ENCODE measurements around the gene DPH6.
"Not testable (repeated sequence)": the region's sequence is repeated elsewhere in the genome, so short reads cannot be mapped to it uniquely, and the experiment has no call there.

The DPH6 gene

DNA sequence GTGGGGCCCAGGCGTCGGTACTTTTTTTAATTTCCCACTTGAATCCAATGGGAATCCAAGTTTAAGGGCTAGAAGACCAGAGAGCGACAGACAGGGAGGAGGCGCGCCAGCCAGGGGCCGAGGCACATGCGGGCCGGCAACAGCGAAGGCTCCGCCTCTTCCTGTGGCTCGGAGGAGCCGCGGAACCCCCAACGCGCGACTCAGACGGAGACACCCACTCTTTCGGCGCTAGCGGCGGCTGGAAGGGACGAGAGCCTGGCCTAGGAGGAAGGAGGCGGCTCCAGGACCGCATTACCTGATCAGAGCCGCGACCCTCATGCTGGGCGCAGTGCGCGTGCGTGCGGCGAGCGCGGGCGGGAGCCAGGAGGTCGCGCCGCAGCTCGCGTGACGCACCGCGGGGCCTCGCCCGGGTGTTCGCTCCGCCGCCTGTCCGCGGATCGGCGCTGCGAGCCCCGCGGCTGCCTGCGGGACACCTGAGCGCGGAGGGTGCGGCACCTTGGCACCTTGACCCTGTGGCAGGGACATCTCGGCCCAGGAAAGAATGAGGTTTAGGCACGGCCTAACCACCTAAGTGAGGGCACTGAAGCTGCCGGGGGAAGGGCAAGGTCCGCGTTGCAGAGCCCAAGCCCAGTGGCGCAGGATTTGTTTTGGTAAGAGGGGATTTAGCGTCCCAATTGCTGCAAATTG is at the start of gene DPH6:
Gene DPH6 (minus strand): TSS at position 342 of the 687 bp plus-strand sequence. CDS start 24 bp downstream, at position 318.
- peak; percentile 73 for DNase-seq (ENCODE audit: low read depth)

DNA sequence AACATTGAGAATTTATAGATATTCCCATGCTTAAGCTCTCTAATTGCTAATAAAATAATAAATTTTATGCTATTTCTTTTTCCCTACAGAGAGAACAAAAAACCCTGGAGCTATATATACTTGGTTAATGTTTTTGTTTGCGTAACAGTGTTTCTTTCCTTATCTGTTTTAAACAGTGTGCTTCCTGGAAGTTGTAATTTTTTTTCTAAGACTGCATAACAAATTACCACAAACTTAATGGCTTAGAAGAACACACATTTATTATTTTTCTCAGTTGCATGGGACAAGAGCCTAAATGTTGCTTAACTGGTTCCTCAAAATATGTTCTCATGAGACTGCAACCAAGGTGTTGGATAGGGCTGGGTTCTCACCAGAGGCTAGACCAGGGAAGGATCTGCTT is 49.7 kb upstream of the DPH6 start:
- no peak for DNase-seq (ENCODE audit: low read depth)

DNA sequence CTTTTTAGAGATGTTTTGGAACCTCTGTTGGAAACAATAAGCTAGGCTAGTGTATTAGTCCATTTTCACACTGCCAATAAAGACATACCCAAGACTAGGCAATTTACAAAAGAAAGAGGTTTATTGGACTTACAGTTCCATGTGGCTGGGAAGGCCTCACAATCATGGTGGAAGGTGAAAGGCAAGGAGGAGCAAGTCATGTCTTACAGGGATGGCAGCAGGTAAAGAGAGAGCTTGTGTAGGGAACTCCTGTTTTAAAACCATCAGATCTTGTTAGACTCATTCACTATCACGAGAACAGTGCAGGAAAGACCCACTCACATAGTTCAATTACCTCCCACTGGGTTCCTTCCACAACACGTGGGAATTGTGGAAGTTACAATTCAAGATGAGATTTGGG is 46.0 kb upstream of the DPH6 start:
- DNase-seq (ENCODE audit: low read depth) = not testable (repeated sequence)

- DNase-seq (ENCODE audit: low read depth) = no peak
Measured at GRCh38 chr15:35583863-35584528, 38.0 kb upstream of the DPH6 start.

- no peak for DNase-seq (ENCODE audit: low read depth)
Measured at GRCh38 chr15:35580606-35581005, 34.6 kb upstream of the DPH6 start.

DNA sequence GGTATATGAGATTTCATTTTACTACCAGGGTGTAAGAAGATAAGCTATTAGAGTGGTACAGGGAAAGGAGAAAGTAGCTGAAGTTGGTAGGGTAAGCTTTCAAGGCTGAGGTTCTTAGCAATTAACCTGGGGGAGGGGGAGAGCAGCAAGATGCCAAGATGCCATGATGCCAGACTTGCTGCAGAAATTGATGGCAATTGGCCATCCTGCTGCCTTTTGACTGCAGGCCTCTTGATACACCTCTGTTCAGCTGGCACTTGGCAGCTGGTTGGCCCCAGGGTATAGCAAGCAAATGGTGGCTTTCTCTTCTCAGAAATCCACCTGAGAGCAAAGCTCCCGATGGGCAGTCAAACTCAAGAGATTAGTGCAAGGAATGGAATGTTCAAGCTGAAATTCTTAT is 21.4 kb upstream of the DPH6 start:
- DNase-seq (ENCODE audit: low read depth) = no peak

GRCh38 chr15:35566991-35567390 is 21.0 kb upstream of the DPH6 start:
- DNase-seq (ENCODE audit: low read depth) = no peak

- no peak for DNase-seq (ENCODE audit: low read depth)
Measured at GRCh38 chr15:35565901-35566300, 19.9 kb upstream of the DPH6 start.

DNA sequence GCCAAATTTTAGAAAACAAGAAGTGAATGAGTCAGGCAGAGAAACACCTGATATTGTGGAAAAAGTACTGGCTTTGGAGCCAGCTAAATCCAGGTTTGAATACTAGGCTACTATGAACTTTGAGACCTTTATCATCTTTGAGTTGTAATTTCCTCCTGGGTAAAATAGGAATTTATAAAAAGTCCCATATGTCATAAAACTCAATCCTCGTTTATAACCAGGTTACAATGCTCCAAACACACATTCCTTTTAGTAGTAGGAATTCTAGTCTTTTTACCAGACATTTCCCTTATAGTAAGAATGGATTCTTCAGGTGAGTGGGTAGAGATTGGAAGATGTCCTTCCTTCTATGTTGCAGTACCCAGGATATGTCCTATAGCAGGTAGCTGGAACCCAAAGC is 16.7 kb upstream of the DPH6 start:
- no peak for DNase-seq (ENCODE audit: low read depth)

- DNase-seq (ENCODE audit: low read depth) = no peak
Measured at GRCh38 chr15:35561308-35561707, 15.3 kb upstream of the DPH6 start.

DNA sequence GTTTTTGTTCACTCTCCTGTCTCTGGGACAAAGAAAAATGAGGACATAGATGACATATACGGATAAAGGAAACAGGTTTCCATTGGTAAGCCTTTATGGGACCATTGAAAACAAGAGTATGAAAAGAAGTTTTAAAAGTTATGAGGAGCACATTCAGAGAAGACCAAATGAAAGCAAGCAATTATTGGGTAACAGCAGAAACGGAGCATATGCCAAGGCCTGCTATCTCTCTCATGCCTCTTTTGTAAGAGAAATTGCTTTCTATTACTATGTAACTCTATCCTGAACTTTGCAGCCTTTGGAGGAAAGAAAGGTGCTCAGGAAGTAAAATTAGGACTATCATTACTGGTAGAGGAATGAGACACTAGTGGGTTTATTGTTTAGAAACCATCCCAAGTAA is 14.9 kb upstream of the DPH6 start:
- DNase-seq (ENCODE audit: low read depth) = no peak

- DNase-seq (ENCODE audit: low read depth) = no peak
Measured at GRCh38 chr15:35560258-35560657, 14.3 kb upstream of the DPH6 start.

GRCh38 chr15:35559683-35560082 is 13.7 kb upstream of the DPH6 start:
- DNase-seq (ENCODE audit: low read depth) = no peak

- no peak for DNase-seq (ENCODE audit: low read depth)
Measured at GRCh38 chr15:35557544-35557943, 11.6 kb upstream of the DPH6 start.

DNA sequence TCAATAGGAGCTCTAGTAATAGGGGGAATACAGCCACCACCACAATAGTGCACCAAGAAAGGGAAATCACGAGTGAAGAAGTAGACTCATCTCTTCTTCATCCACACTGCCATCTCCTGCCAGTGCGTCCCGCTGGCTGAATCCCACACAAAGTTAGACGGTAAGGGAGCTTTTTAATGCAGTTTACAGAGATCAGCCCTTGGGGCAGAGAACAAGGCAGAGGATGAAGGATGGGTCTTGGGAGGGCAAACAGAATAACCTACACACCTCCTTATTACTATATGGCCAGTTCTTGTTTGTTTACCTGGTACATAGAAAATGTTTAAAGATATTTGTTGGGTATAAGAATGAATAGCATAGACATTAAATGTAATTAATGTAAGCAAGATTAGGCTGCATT is 11.0 kb upstream of the DPH6 start:
- DNase-seq (ENCODE audit: low read depth) = no peak

DNA sequence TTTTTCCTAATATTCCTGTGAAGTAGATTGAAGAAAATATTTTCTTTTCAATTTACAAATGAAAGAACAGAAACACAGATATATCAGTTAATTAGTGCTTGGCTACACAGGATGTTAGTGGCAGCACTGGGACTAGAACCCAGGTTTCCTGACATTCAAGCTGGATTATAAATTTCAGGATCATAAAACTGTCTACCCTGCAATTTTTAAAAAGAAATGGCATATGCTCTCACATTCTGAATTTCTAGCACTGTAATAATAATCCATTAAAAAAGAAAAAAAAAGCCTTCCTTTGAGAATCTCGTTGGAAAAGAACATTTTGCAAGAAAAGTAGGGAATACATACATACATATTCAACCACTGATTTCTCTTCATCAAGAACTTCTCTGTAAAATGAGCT is 9.3 kb upstream of the DPH6 start:
- no peak for DNase-seq (ENCODE audit: low read depth)

DNA sequence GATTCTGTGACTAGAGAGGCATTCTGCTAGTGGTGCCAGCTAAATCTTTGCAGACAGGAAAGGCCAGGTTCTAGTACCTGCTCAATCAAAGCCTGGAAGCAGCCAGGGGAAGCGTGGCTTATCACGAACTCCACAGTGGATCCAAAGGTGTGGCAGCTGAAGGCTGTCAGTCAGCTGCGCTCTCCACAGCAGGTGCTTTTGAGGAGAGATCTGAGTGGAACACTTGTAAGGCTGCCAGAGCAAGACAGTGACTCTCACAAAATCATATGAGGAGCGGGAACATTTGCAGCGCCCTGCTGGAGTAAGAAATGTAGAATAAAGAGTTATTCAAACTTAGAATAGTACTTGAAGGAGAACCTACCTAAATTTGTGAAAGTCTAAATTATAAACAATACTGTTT is 5.0 kb upstream of the DPH6 start:
- DNase-seq (ENCODE audit: low read depth) = no peak

- no peak for DNase-seq (ENCODE audit: low read depth)
Measured at GRCh38 chr15:35549567-35549966, 3.6 kb upstream of the DPH6 start.

GRCh38 chr15:35548435-35548834 is 2.5 kb upstream of the DPH6 start:
- no peak for DNase-seq (ENCODE audit: low read depth)

DNA sequence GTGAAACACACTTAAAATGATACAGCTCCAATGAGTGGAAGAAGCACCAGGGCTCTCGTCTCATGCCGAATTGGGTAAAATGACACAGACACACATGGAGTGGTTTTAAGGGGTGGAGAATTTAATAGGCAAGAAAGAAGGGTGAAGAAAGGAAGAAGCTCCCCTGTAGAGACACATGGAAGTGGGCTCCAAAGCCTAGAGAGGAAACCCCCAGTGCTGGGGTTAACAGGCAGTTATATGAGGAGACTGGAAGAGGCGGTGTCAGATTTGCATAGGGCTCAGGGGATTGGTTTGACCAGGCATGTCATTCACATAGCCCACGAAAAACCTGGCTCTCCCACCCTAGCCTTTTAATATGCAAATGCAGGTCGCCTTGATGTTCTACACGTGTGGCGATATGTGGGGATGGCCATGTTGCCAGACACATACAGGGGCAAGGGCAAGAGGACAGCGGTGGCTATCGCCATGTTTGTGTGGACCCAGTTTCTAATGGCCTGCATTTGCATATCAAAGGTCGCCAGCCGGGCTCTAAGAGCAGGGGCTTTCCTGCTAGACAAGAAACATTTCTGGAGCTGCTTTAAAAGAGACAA is 1.9 kb upstream of the DPH6 start:
- DNase-seq (ENCODE audit: low read depth) = no peak

GRCh38 chr15:35546511-35547381 is 781 bp upstream of the DPH6 start:
- DNase-seq (ENCODE audit: low read depth) = no peak

DNA sequence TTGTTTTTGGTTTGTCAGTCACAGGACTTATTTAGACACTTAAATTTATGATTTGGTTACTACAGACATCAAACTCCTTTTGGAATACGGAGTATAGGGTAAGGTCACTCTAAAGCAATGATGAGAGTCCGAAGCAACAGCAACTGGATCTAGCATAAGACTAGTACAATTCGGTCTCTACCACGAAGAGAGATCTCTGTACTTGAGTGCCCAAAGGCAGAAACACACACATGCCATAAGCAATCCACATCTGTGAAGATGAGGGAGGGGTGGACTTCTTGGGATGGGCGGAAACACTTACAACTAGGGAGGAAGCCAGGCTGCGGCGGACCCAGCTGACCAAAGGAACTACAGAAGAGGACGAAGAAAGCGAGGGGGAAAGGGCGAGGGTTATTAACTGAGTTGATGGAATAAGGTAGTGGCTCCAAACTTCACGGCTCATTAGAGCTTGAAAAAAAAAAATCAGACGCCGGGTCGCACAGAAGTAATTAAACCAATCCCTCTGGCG is 595 bp downstream of the DPH6 start:
- DNase-seq (ENCODE audit: low read depth) = no peak
